ENCODE results near the gene HMCN2.

Gene HMCN2

DNA sequence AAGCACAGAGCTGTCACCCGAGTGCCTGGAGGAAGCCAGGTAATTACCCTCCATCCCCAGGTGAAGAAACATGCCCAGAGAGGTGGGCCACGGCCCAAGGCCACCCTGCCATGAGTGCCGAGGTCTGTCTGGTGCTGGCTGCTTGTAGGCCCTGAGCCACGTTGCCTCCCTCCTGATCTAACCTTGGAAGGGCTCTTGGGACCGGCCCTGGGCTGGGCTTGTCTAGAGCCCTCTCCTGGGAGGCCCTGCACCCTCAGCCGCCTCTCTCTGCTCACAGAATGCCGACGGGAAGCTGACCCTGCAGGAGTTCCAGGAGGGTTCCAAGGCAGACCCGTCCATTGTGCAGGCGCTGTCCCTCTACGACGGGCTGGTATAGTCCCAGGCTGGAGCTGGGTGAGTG lies 39.4 kb upstream of the HMCN2 start:
- no peak overlapping the region for H3K4me3 ChIP-seq (ENCODE audit: low read depth, low read length)
- TF ChIP-seq, protein P1, sequence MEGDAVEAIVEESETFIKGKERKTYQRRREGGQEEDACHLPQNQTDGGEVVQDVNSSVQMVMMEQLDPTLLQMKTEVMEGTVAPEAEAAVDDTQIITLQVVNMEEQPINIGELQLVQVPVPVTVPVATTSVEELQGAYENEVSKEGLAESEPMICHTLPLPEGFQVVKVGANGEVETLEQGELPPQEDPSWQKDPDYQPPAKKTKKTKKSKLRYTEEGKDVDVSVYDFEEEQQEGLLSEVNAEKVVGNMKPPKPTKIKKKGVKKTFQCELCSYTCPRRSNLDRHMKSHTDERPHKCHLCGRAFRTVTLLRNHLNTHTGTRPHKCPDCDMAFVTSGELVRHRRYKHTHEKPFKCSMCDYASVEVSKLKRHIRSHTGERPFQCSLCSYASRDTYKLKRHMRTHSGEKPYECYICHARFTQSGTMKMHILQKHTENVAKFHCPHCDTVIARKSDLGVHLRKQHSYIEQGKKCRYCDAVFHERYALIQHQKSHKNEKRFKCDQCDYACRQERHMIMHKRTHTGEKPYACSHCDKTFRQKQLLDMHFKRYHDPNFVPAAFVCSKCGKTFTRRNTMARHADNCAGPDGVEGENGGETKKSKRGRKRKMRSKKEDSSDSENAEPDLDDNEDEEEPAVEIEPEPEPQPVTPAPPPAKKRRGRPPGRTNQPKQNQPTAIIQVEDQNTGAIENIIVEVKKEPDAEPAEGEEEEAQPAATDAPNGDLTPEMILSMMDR (IDR thresholded peaks at IDR 0.05; ENCODE audit: borderline replicate concordance, insufficient read depth, low read depth, low read length) = no peak

DNA sequence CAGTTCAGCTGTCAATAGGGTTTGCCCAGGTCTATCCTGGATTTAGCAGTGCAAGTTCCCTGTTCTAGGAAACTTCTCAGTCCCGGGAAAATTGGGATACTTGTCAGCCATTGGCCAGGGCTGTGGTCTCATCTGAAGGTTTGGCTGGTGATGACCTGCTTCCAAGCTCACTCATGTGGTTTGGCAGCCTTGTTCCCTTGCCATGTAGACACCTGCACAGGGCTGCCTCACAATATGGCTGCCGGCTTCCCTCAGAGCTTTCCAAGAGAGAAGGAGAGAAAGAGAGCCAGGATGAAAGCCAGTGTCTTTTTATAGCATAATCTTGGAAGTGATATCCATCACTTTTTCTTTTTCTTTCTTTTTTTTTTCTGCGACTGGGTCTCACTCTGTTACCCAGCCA lies 37.7 kb upstream of the HMCN2 start:
- TF ChIP-seq, protein P1 (IDR thresholded peaks at IDR 0.05; ENCODE audit: borderline replicate concordance, insufficient read depth, low read depth, low read length) = no peak
- no peak overlapping the region for H3K4me3 ChIP-seq (ENCODE audit: low read depth, low read length)

DNA sequence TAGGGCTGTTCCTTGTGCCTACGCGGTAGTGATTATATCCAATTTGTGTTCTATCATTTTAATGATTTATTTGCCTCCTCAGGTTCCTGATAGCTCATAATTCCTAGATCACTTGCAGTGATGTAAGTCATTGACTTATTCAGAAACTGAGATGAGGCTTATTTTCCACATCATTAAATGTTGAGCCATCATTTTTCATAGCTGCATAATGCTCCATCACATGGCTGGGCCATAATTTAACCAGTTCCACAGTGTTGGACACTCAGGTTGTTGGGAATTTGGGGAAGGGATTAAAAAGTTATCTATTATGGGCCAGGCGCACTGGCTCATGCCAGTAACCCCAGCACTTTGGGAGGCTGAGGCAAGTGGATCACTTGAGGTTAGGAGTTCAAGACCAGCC lies 35.8 kb upstream of the HMCN2 start:
- no peak overlapping the region for H3K4me3 ChIP-seq (ENCODE audit: low read depth, low read length)
- TF ChIP-seq, protein P1 (IDR thresholded peaks at IDR 0.05; ENCODE audit: borderline replicate concordance, insufficient read depth, low read depth, low read length) = no peak

DNA sequence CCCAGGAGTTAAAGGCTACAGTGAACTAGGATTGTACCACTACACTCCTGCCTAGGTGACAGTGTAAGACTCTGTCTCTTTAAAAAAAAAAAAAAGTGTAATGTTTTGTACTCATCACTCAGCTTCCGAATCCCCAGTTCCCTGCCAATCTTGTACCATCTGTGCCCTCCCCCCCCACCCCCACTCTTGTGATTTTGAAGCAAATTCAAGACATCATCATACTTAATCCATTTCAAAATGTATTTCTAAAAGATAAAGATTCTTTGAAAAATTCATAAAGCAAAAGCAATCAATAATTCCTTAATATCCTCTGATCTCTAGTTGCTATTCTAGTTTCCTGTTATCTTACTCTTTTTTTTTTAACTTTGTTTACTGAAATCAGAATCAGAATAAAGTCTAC lies 34.9 kb upstream of the HMCN2 start:
- TF ChIP-seq, protein P1 (IDR thresholded peaks at IDR 0.05; ENCODE audit: borderline replicate concordance, insufficient read depth, low read depth, low read length) = no peak
- no peak overlapping the region for H3K4me3 ChIP-seq (ENCODE audit: low read depth, low read length)

DNA sequence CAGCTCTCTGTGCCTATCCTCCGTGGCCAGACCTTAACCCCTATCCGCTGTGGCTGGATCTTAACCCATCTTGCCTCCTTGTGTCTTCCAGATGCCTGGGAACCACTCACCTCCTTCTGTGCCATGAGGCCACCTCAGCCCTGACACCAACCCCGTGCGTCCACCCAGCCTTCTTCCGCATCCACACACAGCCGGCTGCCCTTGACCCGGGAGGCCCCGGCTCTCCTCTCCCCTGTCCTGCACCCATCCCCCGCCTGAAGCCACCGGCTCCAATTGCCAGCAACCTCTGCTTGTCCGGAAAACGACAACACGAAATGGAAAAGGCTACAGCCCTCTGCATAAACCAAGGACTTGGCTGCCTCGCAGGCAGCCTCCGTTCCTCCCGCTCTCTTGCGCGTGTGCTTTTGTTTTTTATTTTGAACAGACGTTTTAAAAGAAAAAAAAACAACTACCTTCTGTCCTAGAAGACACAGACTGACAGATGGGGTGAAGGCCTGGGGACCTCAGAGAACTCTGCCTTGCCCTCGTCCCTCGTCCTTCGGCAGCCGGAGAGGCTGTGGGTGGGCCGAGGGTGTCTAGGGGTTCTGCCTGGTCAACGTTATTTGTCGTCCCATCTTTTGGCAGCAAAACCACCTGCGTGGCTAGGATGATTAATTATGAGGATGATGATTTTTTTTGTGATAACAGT lies 32.5 kb upstream of the HMCN2 start:
- H3K4me3 ChIP-seq (ENCODE audit: low read depth, low read length) = no peak overlapping the region
- TF ChIP-seq, protein P1 (IDR thresholded peaks at IDR 0.05; ENCODE audit: borderline replicate concordance, insufficient read depth, low read depth, low read length) = no peak

DNA sequence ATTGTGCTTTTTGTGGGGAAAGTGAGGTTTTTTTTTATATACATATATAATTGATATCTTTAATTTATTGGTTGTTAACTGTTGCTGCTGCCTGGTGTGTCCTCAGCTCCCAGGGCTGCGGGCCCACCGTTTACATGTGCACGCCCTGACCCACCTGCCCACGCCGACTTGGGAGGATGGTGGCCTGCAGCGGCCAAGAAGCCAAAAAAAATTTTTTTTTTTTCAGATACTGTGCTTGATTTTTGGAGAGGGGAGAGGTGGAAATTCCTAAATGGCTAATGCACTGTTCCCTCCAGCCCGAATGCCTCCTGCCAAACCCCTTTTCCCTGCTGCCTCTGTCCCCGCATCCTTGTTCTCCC lies 32.0 kb upstream of the HMCN2 start:
- TF ChIP-seq, protein P1 (IDR thresholded peaks at IDR 0.05; ENCODE audit: borderline replicate concordance, insufficient read depth, low read depth, low read length) = no peak
- H3K4me3 ChIP-seq (ENCODE audit: low read depth, low read length) = no peak overlapping the region

All from GM12875 (cell line).